CD4-positive, alpha-beta T cell treated with Interleukin-17A for 1 hour (primary cell): ENCODE measurements around the gene CENPO.
"Not testable (repeated sequence)": the region's sequence is repeated elsewhere in the genome, so short reads cannot be mapped to it uniquely, and the experiment has no call there.

Source experiments
- DNase-seq: peaks from one replicate; pipeline ENCODE4 v3.0.0-alpha.2; 2020

CENPO gene

DNA sequence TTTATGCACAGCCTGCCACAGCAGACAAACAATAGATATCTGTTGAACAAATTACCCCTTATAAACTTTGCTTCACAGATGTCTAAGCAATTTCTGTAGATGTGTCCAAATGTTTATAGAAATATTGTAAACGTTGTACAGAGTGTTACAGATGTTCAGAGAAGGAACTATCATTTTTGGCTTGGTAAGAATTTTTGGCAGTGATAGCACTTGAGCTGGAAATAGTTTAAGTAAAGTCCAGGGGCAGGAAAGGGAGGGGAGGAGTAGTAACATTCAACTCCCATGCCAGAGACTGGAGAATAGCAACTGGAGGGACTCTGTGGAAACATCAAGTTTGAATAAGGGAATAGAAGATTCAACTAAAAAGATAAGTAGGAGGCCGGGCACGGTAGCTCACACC lies 4.4 kb upstream of the CENPO start:
- no peak for DNase-seq

DNA sequence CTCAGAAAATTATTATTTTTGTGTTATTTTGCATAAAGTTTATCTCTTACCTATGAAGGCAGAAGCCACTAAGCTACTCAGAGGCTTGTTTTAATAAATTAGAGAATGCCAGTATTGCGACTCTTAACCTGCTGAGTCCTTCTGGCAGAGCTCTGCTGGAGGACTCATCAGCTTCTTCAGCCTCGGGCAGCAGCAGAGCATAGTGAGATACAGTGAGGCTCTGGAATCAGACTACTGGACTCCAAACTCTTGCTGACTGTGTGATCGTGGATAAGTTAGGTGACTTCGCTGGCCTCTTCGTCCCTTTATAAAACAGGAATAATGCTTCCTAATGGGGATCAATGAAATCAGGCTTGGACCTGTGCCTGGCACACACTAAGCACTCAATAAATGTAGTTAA lies 1.8 kb upstream of the CENPO start:
- no peak for DNase-seq

DNA sequence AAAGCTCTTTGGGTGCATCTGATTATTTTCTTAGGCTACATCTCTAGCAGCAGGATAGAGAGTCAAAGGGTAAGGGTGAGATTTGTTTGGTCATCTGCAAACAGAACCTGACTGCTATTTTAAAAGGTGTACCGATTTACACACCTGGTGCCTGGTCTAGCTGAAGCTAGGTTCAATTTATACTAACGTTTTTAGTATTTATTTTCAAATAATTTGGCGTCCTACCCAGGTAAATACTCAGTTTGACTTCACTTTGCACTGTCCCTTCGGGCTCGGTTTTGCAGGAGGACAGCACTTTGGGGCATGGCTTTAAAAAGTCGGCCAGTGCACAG lies 717 bp upstream of the CENPO start:
- DNase-seq, result no peak

DNA sequence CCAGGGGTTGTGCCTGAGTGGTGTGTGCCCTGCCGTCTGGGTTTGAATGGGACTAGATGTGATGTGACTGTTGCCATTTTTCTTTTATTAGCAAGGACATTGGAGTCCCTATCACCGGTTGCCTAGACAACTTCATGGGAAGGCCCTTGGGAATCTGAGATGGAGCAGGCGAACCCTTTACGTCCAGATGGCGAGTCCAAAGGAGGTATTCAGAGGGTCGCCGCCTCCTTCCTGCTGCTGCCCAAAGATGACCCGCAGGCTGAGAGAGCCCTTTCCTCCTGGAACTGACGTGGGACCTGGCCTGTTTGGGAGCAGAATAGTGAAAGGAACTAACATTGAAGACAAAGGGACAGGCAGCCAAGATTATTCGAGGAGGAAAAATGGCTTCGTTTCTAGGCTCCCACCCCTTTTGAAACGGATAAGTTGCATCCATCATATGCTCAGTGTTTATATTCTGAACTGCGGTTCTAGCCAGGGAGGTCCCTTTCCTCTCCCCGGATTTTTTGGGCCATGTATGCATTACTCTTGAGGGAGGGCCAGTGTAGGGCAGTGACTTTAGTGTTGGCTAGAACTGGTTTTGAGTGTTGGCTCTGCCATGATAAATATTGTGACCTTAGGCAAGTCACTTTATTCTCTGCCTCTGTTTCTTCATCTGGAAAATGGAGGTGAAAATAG lies 673 bp downstream of the CENPO start:
- DNase-seq, result no peak

DNA sequence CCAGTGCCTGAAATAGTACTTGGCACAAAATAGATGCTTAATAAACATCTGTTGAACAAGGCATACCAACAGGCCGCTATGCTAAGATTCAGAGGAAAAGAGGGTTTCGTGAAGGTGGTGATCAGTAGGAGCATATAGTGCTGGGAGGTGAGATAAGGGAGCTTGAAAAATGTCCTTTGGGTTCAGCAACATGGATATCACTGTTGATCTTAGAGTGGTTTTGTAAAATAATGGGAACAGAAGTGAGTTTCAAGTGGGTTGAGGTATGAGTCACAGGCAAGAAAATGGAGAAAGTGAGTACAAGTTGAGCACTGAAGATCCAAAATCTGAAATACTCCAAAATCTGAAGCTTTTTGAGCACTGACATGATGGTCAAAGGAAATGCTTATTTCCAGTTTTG lies 4.4 kb downstream of the CENPO start:
- no peak for DNase-seq

DNA sequence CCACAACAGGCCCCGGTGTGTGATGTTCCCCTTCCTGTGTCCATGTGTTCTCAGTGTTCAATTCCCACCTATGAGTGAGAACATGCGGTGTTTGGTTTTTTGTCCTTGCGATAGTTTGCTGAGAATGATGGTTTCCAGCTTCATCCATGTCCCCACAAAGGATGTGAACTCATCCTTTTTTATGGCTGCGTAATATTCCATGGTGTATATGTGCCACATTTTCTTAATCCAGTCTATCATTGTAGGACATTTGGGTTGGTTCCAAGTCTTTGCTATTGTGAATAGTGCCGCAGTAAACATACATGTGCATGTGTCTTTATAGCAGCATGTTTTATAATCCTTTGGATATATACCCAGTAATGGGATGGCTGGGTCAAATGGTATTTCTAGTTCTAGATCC lies 7.3 kb downstream of the CENPO start:
- DNase-seq, result not testable (repeated sequence)

DNA sequence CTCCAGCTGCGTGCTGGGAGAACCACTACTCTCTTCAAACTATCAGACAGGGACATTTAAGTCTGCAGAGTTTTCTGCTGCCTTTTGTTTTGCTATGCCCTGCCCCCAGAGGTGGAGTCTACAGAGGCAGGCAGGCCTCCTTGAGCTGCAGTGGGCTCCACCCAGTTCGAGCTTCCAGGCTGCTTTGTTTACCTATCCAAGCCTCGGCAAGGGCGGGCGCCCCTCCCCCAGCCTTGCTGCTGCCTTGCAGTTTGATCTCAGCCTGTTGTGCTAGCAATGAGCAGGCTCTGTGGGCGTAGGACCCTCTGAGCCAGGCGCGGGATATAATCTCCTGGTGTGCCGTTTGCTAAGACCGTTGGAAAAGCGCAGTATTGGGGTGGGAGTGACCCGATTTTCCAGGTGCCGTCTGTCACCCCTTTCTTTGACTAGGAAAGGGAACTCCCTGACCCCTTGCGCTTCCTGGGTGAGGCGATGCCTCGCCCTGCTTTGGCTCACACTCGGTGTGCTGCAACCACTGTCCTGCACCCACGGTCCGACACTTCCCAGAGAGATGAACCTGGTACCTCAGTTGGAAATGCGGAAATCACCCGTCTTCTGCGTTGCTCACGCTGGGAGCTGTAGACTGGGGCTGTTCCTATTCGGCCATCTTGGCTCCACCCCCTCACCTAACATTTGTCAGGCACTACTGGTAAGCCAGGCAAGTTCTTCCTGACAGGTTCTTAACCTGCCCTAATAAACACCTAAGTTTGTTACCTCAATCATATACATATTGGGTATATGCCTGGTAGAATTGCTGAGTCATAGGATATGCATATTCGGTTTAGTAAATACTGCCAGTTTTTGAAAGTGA lies 12.8 kb downstream of the CENPO start:
- DNase-seq, result not testable (repeated sequence)

DNA sequence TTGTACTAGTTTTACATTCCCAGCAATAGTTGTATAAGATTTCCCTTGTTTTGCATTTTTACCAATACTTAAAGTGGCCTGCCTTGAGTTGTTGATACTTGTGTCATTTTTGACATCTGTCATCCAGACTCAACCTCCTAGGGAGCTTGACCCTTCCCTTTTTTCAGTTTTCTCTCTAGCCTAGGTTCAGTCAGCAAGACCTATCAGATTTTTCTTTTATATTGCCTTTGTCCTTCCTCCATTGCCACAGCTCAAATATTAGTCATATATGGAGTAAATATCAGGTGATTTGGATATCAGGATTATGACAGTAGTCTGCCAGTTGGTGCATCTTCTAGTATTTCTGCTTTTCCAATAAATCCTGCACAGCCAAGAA lies 13.4 kb downstream of the CENPO start:
- DNase-seq, result no peak

DNA sequence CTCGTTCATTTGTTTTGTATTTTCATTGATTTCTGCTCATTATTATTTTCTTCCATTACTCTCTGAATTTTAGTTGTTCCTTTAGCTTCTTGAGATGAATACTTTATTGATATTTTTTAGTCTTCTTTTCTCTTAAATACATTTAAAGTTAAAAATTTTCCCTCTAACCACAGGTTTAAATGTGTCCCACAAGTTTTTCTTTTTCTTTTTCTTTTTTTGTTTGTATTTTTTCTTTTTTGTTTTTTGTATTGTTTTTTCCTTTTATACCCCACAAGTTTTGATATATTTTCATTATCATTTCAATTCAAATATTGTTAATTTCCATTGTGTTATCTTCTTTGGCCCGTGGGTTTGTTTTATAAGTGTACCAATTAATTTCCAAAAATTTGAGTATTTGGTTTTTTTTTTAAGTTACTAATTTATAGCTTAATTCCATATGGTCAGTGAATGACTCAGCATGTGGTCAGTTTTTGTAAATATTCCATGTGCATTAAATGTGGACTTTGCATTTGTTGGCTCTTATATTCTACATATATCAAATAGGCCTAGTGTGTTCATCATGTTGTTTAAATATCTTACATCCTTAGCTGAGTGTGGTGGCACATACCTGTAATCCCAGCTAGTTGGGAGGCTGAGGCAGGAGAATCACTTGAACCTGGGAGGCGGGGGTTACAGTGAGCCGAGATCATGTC lies 16.2 kb downstream of the CENPO start:
- no peak for DNase-seq

DNA sequence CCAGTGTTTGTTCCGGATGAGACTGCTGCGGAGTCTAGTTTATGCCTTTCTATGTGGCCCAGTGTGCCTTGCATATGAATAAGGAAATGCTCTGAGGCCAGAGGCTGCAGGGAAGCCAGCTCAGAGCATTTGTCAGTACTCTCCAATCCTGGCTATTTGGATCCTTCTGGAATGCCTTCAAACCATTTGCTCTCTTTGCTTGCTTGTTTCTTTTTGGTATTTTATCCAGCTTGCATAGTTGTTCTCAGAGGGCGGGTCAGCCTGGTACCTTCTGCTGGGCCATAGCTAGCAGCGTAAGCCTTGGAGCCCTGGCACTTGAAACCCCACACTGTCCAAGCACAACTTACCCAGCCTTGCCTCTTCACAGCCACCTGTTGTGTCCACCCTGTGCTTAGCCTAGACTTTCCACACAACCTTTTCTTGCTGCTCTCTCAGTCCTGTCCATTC lies 20.5 kb downstream of the CENPO start:
- DNase-seq, result no peak

DNA sequence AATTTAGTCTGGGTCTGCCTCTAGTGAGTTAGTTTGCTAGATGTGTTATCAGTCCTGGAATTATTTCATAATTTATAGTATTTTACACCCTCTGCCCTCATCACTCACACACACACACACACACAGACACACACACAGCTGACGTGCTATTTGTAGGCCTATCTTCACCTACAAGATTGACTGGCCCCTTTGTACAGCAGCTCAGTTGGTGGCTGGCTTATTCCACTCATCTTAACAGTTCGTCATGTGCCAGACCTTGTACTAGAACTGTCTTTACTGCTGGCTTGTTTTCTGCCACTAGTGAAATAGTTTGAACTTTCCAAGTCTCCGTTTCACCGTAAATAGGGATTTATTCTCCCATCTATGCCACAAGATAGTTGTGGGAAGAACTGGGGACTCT lies 21.3 kb downstream of the CENPO start:
- no peak for DNase-seq

DNA sequence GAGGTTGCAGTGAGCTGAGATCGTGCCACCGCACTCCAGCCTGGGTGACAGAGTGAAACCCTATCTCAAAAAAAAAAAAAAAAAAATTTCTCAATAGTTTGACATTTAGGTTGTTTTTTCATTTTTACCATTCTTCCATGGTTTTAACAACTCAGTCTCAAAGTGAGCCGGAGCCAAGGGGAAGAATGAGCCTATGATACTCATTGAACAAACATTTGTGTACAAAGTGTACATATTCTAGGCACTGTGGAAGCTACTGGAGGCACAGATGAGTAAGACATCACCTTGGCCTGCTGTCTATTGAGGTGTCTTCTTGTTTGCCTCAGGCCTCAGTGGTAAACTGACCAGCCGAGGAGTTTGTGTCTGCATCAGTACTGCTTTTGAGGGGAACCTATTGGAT lies 21.9 kb downstream of the CENPO start:
- DNase-seq, result no peak

DNA sequence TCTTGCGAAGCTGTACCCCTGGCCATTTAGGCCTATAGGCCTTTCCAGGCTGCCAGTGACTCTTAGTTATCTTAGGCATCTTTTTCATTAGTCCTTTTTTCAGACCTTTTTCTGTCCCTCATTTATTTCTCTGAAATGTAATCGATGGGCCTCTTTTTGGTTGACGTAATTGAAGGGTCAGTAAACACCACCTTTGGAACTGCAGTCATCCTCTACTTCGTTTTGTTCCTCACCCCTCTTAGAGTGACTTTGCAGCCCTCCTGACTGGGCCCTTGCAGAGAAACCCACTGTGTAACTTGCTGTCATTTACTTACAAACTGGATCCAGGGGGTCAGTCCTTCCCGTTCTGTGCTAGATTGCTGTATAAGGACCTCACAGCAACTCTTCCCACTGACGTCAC lies 23.2 kb downstream of the CENPO start:
- DNase-seq, result no peak

DNA sequence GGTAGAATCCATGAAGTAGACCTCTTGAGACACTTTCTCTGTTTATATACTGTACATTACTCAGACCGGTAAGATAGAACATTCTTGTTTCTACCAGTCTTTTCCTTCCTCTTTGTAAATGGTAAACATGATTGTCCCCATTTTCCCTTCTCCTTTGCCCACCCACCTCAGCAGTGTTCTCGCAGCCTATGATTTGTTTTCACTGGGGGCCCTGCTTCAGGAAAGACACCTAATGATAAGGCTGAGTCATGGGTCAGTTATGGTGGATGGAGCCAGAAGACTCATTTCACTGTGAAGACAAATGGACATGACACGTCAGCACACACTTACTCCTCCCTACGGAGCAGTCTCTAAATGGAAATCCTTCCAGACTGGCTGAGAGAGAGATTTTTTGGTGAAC lies 23.7 kb downstream of the CENPO start:
- DNase-seq, result no peak

DNA sequence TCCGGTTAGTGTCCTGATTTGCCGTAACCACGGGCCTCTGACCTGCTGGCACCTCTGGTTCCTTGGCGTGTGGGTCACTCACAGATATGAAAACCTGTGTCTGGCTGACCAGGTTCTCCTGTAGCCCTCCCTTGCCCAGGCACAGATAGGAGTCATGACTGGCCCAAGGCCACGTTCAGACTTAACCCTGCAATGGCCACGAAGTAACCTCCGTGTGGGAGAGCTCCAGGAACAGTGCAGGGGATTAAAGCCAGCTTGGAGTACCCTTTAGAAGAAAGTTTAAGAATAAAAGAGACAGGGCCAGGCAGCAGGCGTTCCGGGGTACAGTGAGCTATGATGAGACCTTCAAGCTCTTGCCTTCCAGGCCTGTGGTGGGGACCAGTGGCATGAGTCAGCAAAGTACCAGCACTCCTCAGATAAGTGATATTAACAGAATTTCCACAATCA lies 25.5 kb downstream of the CENPO start:
- DNase-seq, result no peak

DNA sequence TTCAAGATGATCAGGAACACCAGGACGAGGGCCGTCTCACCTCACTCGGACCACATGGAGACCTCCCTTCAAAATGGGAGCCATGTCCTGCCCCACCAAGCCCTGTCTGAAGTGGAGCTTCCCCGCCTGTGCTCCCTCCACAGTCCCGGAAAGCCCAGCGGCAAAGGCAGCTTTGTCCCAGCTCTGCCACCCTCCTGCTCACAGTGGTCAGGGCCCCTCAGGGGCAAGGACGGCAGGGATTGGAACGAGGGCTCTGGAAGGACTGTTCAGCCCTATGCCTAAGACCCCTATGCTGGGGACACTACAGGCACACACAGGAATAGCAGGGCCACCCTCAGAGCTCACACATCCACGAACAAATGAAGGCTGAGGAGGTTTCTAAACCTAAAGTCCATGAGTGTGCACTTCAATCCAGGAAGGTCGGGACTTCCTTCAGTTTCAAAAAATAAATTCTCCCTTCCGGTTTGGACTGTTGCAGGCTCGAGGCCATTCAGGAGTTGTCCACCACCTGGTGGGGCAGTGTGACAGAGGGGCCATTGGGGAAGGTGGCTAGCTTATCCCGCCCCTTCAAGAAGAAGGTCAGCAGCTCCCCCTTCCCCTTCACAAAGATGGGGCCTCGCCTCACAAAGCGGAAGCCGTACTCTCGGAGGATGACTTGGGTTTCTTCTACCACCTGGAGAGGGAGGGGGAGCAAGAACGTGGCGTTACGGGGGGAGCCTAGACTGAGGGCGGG lies 26.4 kb downstream of the CENPO start:
- DNase-seq, result no peak

DNA sequence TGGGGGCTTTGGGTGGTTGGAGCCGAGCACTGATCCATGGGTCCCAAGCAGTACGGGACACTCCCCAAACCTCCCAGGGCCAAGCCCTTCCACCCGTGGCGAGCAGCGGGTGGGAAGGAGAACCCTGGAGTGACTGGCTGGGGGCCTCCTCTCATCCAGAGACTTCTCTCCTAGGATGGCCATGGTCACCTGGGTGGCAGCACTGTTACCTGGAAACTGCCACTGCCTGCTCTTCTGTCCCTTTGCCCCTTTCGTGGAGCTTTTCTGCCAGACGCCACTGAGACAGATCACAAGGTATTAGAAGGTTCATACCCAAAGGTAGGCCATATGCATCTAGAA lies 26.9 kb downstream of the CENPO start:
- no peak for DNase-seq

DNA sequence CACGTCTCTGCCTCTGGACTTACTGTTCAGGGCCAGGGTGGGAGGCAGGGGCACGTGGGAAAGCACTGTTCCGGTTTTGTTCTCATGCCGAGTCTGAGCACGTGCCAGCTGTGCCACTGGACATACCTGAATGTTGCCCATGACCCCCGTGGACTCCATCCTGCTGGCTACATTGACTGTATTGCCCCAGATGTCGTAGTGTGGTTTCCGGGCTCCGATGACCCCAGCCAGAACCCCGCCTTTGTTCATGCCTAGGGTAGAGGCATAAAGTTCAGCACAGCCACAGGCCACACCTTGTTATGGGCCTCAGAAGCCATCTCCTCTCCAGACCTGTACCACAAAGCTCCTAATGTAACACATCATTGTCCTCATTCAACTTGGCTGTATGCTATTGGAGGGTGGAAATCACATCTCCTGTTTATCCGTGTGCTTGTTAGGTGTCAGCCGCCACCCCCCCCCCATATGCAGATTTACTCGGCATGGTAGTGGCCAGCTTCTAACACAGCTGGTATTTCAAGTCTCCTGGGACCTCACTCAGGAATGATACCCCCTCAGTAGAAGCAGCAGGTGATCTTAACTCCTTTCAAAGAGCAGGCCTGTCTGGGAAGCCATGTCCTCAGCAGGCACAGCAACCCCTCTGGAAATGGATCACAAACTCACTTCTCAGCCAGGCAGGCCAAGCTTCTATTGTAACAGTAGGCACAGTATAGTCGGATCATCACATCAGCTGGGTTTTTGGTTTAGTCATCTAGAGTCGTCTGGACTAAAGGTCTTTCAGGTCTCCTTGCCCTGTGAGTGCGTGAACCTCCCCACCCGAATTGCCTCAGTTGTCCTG lies 27.6 kb downstream of the CENPO start:
- DNase-seq, result no peak

DNA sequence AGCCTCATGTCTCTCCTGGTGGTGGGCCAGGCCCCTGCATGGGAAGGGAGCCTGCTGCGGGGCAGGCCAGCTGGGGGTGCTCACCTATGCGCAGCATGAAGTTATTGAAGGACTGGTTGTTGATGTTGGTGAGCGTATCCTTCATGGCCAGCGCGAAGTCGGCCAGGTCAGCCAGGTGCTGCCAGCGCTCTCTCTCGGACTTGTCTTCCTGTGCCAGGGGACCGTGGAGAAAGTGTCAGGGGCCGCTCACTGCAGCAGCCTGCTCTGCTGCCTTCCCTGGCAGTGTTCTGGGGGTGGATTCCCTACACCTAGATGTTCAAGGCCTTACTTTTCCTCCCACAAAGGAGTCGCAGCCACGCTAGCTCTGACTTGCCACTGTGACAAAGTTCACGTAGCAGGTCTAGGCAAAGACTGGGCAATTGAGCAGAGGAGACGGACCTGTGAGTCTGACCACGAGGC lies 28.2 kb downstream of the CENPO start:
- DNase-seq, result no peak

DNA sequence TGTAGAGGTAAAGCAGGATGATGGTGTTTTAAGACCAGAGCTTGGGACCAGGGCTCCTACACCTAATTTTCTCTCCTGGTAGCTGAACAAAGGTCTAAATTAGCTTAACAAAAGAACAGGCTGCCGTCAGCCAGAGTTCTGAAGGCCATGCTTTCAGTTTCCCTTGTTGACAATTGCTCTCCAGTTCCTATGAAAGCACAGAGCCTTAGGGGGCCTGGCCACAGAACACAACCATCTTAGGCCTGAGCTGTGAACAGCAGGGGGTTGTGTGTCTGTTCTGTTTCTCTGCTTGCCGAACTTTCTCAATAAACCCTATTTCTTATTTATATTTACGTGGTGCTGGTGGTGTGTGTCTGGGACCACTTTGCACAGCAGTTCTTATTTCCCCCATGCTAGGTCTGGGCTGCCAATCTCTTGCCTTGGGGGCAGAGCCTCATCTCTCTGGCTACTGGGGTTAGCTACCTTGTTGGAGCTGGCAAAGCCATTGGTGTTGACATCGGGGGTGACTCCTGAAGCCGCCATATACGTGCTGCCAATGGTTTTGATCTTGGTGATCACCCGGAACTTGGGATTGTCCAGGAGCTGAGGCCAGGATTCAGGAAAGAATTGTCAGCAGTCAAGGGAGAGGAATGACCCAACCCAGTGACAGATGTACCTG lies 29.0 kb downstream of the CENPO start:
- no peak for DNase-seq

DNA sequence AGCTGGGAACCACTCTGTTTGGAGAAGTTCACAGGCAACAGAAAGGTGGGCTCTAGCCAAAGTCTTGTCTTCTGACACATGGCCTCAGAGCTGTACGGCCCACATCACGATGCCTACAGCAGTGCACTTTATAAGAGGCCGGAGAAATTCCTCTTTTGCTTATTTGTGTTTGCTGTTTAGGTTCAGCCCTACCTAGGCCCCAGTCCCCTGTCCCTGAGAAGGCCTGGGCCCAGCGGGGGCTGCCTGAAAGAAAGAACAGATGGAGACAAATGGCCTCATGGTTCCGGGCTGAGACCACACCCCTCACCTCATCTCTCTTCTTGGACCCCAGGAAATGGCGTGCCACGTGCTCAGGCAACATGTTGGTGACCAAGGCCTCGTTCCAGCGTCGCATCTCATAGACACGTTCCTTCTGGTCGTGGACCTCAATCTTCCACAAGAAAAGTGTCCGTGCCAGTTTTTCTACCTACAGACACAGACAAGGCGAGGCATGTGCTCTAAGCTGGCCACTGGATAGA lies 30.9 kb downstream of the CENPO start:
- no peak for DNase-seq
